Body of pancreas (tissue), 4 donors: ENCODE data around the gene KLHL10.

ENCODE experiments used
- CTCF ChIP-seq, 7 experiments: fragments of 450-650 bp in 4 of 7; fragments of 200-600 bp in 3 of 7; sonication (generic) in 3 of 7; IDR thresholded peaks; one replicate each; pipeline ENCODE4 v1.5.1; 2016 to 2019; ENCODE audit warnings: antibody characterized with exemption in 7 of 7
- POLR2A ChIP-seq, 3 donors: fragments of 450-650 bp; IDR thresholded peaks; one replicate each; pipeline ENCODE4 v1.6.1; 2016; ENCODE audit warnings: antibody characterized with exemption in 3 of 3, mild to moderate bottlenecking in 2 of 3

GRCh38 chr17:41837761-41838538, at the start of gene KLHL10:
- TF ChIP-seq CTCF (IDR thresholded peaks at IDR 0.05), result no peak
- TF ChIP-seq POLR2A (IDR thresholded peaks at IDR 0.05), result no peak
